Nephron progenitor cell (in vitro differentiated cells): ENCODE measurements around the gene P2RX2.

Source experiments
- DNase-seq: peaks from one replicate; pipeline ENCODE4 v3.0.0; 2021
- H3K27ac Mint-ChIP-seq: 2 replicates; pipeline ENCODE4 v1.8.0; 2021; ENCODE audit warnings: mild to moderate bottlenecking, moderate library complexity, mixed read lengths
- H3K27me3 Mint-ChIP-seq: 2 replicates; pipeline ENCODE4 v1.8.0; 2021; ENCODE audit warnings: mild to moderate bottlenecking, low read depth, mixed read lengths; ENCODE audit not compliant: poor library complexity
- H3K36me3 Mint-ChIP-seq: 2 replicates; pipeline ENCODE4 v1.8.0; 2021; ENCODE audit warnings: low read depth, mixed read lengths
- H3K4me1 Mint-ChIP-seq: 2 replicates; pipeline ENCODE4 v1.8.0; 2021; ENCODE audit warnings: mixed read lengths
- H3K4me3 Mint-ChIP-seq: 2 replicates; pipeline ENCODE4 v1.8.0; 2021; ENCODE audit warnings: mild to moderate bottlenecking, moderate library complexity, mixed read lengths
- H3K9me3 Mint-ChIP-seq: 2 replicates; pipeline ENCODE4 v1.8.0; 2021; ENCODE audit warnings: mild to moderate bottlenecking, moderate library complexity, mixed read lengths
- TF ChIP-seq, protein P1 (sequence below): fragments of 200-600 bp; sonication (generic); IDR thresholded peaks from 2 replicates; pipeline ENCODE4 v1.5.0; 2021; ENCODE audit warnings: antibody characterized with exemption

P2RX2 gene

DNA sequence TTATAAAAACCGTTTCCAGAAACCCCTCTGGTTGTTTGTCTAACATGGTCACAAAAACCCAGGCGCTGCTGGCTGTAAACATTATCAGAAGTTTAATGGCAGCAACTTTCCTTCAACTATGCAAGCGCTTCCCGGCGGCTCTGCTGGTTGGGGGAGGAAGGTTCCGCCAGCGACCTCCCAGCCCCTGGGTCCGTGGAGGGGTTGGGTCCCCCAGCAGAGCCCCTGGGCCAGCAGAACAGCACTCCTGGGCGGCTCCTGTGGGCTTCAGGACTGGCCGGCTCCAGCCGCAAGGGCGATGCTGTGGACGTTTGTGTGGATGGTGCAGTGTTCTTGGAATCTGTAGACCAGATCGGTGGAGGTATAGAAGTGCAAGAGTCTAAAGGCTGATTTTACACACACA, 34.1 kb upstream of the P2RX2 start:
- Mint-ChIP-seq H3K27me3 (peaks cover 64% of the 10 kb centered on the region), H3K9me3 (peaks cover 4% of the 10 kb centered on the region), H3K4me3 (no peak overlapping the region), H3K4me1 (peaks cover 17% of the 10 kb centered on the region), H3K36me3 (peaks cover 17% of the 10 kb centered on the region), H3K27ac (no peak overlapping the region)
- TF ChIP-seq, protein P1, sequence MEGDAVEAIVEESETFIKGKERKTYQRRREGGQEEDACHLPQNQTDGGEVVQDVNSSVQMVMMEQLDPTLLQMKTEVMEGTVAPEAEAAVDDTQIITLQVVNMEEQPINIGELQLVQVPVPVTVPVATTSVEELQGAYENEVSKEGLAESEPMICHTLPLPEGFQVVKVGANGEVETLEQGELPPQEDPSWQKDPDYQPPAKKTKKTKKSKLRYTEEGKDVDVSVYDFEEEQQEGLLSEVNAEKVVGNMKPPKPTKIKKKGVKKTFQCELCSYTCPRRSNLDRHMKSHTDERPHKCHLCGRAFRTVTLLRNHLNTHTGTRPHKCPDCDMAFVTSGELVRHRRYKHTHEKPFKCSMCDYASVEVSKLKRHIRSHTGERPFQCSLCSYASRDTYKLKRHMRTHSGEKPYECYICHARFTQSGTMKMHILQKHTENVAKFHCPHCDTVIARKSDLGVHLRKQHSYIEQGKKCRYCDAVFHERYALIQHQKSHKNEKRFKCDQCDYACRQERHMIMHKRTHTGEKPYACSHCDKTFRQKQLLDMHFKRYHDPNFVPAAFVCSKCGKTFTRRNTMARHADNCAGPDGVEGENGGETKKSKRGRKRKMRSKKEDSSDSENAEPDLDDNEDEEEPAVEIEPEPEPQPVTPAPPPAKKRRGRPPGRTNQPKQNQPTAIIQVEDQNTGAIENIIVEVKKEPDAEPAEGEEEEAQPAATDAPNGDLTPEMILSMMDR = no peak
- no peak for DNase-seq

DNA sequence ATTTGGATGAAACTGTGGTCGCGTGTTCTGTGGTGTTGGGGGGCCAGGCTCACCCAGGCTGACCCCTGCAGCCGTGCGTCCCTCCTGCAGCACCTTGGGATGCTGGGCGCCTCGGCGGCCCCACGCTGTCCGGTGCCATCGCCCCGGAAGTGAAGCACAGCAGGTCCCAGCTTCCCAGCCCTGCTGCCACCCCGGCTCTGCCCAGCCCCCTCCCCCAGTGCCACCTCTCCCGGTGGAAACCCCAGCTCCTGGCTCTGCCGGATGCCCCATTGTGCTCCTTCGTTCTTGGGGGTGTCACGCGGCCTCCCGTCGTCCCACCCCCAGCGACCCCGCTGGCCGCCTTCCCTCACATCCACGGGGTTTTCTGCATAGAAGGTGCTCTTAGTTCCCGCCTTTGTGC, 33.4 kb upstream of the P2RX2 start:
- Mint-ChIP-seq H3K27ac (no peak overlapping the region), H3K27me3 (peaks cover 64% of the 10 kb centered on the region)

DNA sequence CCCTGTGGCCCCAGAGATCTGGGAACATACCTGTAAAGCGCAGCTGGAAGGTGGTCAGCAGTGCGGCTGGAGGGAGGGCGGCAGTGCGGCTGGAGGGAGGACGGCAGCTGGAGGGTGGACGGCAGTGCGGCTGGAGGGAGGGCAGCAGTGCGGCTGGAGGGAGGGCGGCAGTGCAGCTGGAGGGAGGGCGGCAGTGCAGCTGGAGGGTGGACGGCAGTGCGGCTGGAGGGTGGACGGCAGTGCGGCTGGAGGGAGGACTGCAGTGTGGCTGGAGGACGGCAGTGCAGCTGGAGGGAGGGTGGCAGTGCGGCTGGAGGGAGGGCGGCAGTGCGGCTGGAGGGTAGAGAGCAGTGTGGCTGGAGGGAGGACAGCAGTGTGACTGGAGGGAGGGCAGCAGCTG, 31.6 kb upstream of the P2RX2 start:
- H3K4me1 Mint-ChIP-seq = peaks cover 6% of the 10 kb centered on the region
- TF ChIP-seq, protein P1 = no peak
- H3K36me3 Mint-ChIP-seq = peaks cover 5% of the 10 kb centered on the region
- H3K27ac Mint-ChIP-seq = no peak overlapping the region
- no peak for DNase-seq
- H3K9me3 Mint-ChIP-seq = peaks cover 8% of the 10 kb centered on the region
- H3K4me3 Mint-ChIP-seq = no peak overlapping the region
- H3K27me3 Mint-ChIP-seq = peaks cover 69% of the 10 kb centered on the region

More for the DNA sequence above, 33.4 kb upstream of the P2RX2 start:
- peaks cover 10% of the 10 kb centered on the region for H3K4me1 Mint-ChIP-seq
- H3K36me3 Mint-ChIP-seq = peaks cover 13% of the 10 kb centered on the region
- H3K4me3 Mint-ChIP-seq = no peak overlapping the region
- H3K9me3 Mint-ChIP-seq = peaks cover 4% of the 10 kb centered on the region
- DNase-seq = no peak
- TF ChIP-seq, protein P1 = no peak

DNA sequence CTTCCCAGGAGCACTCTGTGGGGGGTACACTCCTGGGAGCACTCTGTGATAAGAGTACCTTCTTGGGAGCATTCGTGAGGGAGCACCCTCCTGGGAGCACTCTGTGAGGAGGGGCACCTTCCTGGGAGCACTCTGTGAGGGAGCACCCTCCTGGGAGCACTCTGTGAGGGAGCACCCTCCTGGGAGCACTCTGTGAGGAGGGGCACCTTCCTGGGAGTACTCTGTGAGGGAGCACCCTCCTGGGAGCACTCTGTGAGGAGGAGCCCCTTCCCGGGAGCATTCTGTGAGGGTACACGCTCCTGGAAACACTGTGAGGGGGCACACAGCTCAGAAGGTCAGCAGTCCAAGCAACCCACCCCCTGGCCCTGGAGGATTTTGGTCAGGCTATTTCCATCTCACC, 30.8 kb upstream of the P2RX2 start:
- H3K36me3 Mint-ChIP-seq = peaks cover 5% of the 10 kb centered on the region
- peaks cover 8% of the 10 kb centered on the region for H3K4me1 Mint-ChIP-seq
- H3K9me3 Mint-ChIP-seq = peaks cover 13% of the 10 kb centered on the region
- no peak overlapping the region for H3K4me3 Mint-ChIP-seq
- no peak for DNase-seq
- TF ChIP-seq, protein P1 = no peak
- no peak overlapping the region for H3K27ac Mint-ChIP-seq
- H3K27me3 Mint-ChIP-seq = peaks cover 67% of the 10 kb centered on the region

DNA sequence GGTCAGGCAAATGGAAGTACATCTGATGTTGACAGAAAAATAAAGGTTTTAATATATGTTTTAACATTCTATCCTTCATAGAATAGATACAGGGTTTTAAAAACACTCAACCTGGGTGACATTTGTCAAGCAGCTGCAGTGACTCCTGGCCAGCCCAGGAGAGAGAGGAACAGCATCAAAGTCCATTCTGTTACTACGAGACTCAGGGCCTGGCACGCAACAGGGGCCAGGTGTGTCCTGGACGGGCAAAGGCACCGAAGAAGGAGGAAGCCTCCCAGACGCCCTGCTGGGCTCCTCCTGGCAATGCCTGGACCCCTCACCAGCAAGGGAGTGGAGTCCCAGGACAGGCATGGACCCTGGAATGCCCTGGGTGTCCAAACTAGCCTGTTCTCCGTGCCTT, 30.3 kb upstream of the P2RX2 start:
- peaks cover 15% of the 10 kb centered on the region for H3K9me3 Mint-ChIP-seq
- H3K27ac Mint-ChIP-seq = no peak overlapping the region
- peaks cover 73% of the 10 kb centered on the region for H3K27me3 Mint-ChIP-seq
- DNase-seq = no peak
- H3K4me1 Mint-ChIP-seq = peaks cover 13% of the 10 kb centered on the region
- TF ChIP-seq, protein P1 = no peak
- peaks cover 5% of the 10 kb centered on the region for H3K36me3 Mint-ChIP-seq
- no peak overlapping the region for H3K4me3 Mint-ChIP-seq

DNA sequence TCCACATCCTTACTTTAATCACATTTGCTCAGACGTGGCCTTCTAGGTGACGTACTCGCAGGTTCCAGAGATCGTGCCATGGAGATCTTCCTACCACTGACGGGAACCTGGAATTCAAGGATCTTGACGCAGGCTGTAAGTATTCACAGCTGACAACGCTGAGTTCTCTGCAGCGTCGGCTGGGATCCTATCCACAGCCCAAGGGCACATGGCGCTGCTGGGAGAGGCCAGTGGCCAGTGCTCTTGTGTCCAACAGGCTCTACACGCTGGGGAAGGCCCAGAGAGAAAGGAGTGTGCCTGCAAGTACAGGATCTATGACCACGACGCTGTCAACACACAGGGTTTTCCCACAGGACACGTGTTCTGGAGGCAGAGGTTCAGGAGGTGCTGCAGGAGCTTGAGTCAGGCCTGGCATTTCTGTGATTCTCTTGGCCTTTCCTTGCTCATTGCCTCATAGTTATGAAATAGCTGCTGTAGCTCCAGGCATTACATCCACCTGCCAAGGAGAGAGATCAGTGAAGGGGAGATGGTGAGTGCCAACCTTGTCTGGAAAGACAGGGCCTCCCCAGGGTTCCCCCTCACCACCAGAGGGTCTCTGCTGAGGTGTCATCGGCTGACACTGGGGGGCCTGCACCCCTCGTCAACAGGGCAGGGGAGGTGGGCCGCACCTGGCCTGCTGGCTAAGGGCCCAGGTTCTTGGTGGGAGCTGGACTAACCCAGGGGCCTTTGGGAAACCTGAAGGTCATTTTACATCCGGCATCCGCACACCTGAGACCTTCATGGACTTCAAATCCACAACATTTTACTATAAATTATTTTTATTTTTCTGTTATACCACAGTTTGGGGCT, 29.5 kb upstream of the P2RX2 start:
- peaks cover 73% of the 10 kb centered on the region for H3K27me3 Mint-ChIP-seq
- H3K4me3 Mint-ChIP-seq = no peak overlapping the region
- H3K9me3 Mint-ChIP-seq = peaks cover 15% of the 10 kb centered on the region
- peaks cover under 1% of the 10 kb centered on the region for H3K36me3 Mint-ChIP-seq
- DNase-seq = no peak
- no peak overlapping the region for H3K27ac Mint-ChIP-seq
- TF ChIP-seq, protein P1 = no peak
- peaks cover 14% of the 10 kb centered on the region for H3K4me1 Mint-ChIP-seq
